Thoracic aorta (tissue), 2 donors: ENCODE results near the gene OR5K2. TPM values are rescaled to one million over a fixed set of nuclear protein-coding genes. Genes with fewer than 3 reads are reported as not detected.

ENCODE experiments used
- ATAC-seq: fragments of 150-250 bp; one replicate; pipeline ENCODE4 v1.8.0; 2017; ENCODE audit warnings: low read depth; ENCODE audit not compliant: insufficient number of reproducible peaks, low FRiP score
- DNase-seq: peaks from one replicate; pipeline ENCODE4 v3.0.0-alpha.2; 2020; ENCODE audit warnings: low spot score
- H3K27ac ChIP-seq, 2 donors: fragments of 200-600 bp; sonication (generic); 1 replicate in 1 of 2; 2 replicates in 1 of 2; pipeline ENCODE4 v1.5.1; 2016; ENCODE audit warnings: mild to moderate bottlenecking in 2 of 2, moderate library complexity in 2 of 2
- H3K27me3 ChIP-seq: fragments of 200-600 bp; sonication (generic); replicated peaks from 2 replicates; pipeline ENCODE4 v1.6.0; 2016; ENCODE audit warnings: mild to moderate bottlenecking; ENCODE audit not compliant: insufficient read depth
- H3K36me3 ChIP-seq: fragments of 200-600 bp; sonication (generic); one replicate; pipeline ENCODE4 v1.5.1; 2016
- H3K4me1 ChIP-seq, 2 donors: fragments of 200-600 bp; sonication (generic); 1 replicate in 1 of 2; 2 replicates in 1 of 2; pipeline versions ENCODE4 v1.5.1 to v1.6.0; 2016; ENCODE audit warnings: low read depth in 2 of 2, mild to moderate bottlenecking in 1 of 2; ENCODE audit not compliant: control insufficient read depth in 1 of 2
- H3K4me3 ChIP-seq: fragments of 200-600 bp; sonication (generic); 2 replicates; pipeline ENCODE4 v1.5.1; 2016; ENCODE audit warnings: mild to moderate bottlenecking
- H3K9me3 ChIP-seq: fragments of 200-600 bp; sonication (generic); 2 replicates; pipeline ENCODE4 v1.5.1; 2016
- total RNA-seq, 2 donors: library from RNA; depleted of rRNA; stranded (reverse); fragments of >200 nt; gene quantifications; one replicate each; pipeline versions ENCODE4 v1.1.0 to v1.2.3, GENCODE V29; 2016
- TF ChIP-seq, protein P1 (sequence below): fragments of 200-600 bp; sonication (generic); IDR thresholded peaks from one replicate; pipeline ENCODE4 v1.5.1; 2019; ENCODE audit warnings: antibody characterized with exemption

The OR5K2 gene
- total RNA-seq = not detected

DNA sequence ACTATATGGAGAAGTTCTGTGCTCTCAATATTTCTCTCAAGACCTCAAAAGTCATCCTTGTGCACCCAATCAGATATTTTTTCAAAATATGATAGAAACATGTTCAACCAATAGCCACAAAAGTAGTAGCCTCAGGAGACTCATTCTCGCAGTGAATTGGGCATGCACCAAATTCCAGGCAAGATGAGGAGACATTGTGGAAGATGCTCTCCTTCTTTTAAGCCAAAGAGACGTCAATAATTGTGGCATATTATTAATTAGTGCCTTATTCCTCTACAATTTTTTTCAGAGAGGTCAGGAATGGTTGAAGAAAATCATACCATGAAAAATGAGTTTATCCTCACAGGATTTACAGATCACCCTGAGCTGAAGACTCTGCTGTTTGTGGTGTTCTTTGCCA is at the start of gene OR5K2:
TSS of gene OR5K2 (plus strand) at position 301 of the 400 bp plus-strand sequence. CDS start at position 301, 0 bp downstream.
- no peaks in the 10 kb centered on the region for H3K36me3 ChIP-seq

DNA sequence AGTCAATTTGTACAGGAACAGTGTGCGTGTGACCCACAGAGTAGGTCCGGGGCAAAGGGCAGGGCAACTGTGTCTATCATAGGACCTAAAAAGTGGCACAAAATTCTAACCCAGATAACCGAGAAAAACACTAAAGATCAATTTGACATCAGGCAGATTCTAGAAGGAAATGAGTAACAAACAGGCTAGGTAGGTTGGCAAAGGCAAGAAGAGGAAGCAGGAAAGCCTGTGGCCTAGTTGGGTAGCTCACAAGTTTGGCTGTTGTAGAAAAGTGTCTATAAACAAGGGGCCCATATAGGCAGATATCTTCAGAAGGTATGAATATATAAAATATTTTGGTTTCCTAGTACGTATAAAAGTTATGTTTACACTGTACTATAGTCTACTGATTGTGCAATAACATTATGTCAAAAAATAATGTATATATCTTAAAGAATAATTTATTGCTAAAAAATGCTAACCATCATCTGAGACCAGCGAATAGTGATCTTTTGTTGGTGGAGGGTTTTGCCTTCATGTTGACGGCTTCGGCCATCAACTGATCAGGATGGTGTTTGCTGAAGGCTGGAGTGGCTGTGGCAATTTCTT is 47.8 kb upstream of the OR5K2 start:
- no peaks in the 10 kb centered on the region for H3K36me3 ChIP-seq
- no peak for DNase-seq
- no peaks in the 10 kb centered on the region for H3K4me1 ChIP-seq
- H3K27ac ChIP-seq = no peak overlapping the region
- no peaks in the 10 kb centered on the region for H3K27me3 ChIP-seq
- H3K4me3 ChIP-seq = no peak overlapping the region
- H3K9me3 ChIP-seq = no peaks in the 10 kb centered on the region
- no peak for ATAC-seq
- TF ChIP-seq, protein P1, sequence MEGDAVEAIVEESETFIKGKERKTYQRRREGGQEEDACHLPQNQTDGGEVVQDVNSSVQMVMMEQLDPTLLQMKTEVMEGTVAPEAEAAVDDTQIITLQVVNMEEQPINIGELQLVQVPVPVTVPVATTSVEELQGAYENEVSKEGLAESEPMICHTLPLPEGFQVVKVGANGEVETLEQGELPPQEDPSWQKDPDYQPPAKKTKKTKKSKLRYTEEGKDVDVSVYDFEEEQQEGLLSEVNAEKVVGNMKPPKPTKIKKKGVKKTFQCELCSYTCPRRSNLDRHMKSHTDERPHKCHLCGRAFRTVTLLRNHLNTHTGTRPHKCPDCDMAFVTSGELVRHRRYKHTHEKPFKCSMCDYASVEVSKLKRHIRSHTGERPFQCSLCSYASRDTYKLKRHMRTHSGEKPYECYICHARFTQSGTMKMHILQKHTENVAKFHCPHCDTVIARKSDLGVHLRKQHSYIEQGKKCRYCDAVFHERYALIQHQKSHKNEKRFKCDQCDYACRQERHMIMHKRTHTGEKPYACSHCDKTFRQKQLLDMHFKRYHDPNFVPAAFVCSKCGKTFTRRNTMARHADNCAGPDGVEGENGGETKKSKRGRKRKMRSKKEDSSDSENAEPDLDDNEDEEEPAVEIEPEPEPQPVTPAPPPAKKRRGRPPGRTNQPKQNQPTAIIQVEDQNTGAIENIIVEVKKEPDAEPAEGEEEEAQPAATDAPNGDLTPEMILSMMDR = no peak

More for the DNA sequence above, at the start of gene OR5K2:
- no peaks in the 10 kb centered on the region for H3K27me3 ChIP-seq
- no peaks in the 10 kb centered on the region for H3K4me1 ChIP-seq
- DNase-seq (no peak), ATAC-seq (no peak)
- no peak within 1 kb of the TSS for H3K27ac ChIP-seq
- H3K9me3 ChIP-seq = no peaks in the 10 kb centered on the region
- TF ChIP-seq, protein P1 = no peak
- no peak within 1 kb of the TSS for H3K4me3 ChIP-seq

DNA sequence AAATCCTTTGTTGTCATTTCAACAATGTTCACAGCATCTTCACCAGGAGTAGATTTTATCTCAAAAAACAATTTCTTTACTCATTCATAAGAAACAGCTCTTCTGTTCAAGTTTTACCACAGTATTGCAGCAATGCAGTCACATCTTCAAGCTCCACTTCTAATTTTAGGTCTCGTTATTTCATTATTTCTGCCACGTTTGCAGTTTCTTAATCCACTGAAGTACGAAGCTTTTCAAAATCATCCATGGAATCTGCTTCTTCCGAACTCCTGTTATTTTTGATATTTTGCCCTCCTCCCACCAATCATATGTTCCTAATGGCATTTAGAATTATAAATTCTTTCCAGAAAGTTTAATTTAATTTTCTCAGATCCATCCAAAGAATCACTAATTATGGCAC is 47.1 kb upstream of the OR5K2 start:
- no peaks in the 10 kb centered on the region for H3K27me3 ChIP-seq
- no peak overlapping the region for H3K4me3 ChIP-seq
- no peaks in the 10 kb centered on the region for H3K4me1 ChIP-seq
- H3K27ac ChIP-seq = no peak overlapping the region
- ATAC-seq = no peak
- no peak for DNase-seq
- TF ChIP-seq, protein P1 = no peak
- H3K36me3 ChIP-seq = no peaks in the 10 kb centered on the region
- no peaks in the 10 kb centered on the region for H3K9me3 ChIP-seq

DNA sequence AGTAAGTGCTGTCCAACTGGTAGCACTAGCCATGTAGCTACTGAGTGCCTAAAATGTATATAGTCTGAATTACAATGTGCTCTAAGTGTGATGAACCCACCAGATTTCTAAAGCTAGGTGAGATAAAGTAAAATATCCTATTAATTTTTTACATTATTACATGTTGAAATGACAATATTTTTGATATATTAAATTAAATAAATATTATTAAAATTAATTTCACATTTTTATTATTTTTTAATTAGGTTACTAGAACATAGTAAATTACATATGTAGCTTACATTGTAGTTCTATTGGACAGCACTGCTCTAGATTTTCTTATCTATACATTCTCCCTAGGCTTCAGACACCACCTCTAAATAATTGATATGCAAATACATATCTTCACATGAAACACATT is 43.7 kb upstream of the OR5K2 start:
- Histone ChIP-seq H3K4me3 (no peak overlapping the region), H3K36me3 (no peaks in the 10 kb centered on the region), H3K27ac (no peak overlapping the region), H3K27me3 (no peaks in the 10 kb centered on the region), H3K9me3 (peaks cover 4% of the 10 kb centered on the region), H3K4me1 (no peaks in the 10 kb centered on the region)
- TF ChIP-seq, protein P1 = no peak
- ATAC-seq = no peak
- no peak for DNase-seq

DNA sequence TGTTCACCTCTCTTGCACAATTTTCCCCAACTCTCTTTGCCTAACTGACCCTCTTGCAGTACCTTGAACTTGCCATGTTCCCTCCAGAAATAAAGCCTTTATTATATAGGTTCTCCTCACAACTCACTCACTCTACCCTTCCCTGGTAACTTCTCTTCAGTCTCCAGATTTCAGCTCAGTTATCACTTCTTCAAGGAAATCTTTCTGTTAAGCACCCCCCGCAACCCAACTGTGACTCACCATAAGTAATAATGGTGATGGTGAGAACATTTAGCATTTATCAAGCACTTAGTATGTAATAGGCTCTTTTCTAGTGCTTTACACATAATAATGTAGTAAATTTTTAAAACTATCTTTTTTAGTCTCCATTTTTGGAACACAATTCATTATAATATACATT is 42.6 kb upstream of the OR5K2 start:
- peaks cover 4% of the 10 kb centered on the region for H3K9me3 ChIP-seq
- TF ChIP-seq, protein P1 = no peak
- H3K36me3 ChIP-seq = no peaks in the 10 kb centered on the region
- no peak overlapping the region for H3K4me3 ChIP-seq
- ATAC-seq (no peak), DNase-seq (no peak)
- H3K4me1 ChIP-seq = no peaks in the 10 kb centered on the region
- H3K27ac ChIP-seq = no peak overlapping the region
- no peaks in the 10 kb centered on the region for H3K27me3 ChIP-seq
